ENCODE measurements around the gene FMO1. TPM values are rescaled to one million over a fixed set of nuclear protein-coding genes. Genes with fewer than 3 reads are reported as not detected.
"Not testable (repeated sequence)": the region's sequence is repeated elsewhere in the genome, so short reads cannot be mapped to it uniquely, and the experiment has no call there.

FMO1 gene, protein sequence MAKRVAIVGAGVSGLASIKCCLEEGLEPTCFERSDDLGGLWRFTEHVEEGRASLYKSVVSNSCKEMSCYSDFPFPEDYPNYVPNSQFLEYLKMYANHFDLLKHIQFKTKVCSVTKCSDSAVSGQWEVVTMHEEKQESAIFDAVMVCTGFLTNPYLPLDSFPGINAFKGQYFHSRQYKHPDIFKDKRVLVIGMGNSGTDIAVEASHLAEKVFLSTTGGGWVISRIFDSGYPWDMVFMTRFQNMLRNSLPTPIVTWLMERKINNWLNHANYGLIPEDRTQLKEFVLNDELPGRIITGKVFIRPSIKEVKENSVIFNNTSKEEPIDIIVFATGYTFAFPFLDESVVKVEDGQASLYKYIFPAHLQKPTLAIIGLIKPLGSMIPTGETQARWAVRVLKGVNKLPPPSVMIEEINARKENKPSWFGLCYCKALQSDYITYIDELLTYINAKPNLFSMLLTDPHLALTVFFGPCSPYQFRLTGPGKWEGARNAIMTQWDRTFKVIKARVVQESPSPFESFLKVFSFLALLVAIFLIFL
- not detected for total RNA-seq

DNA sequence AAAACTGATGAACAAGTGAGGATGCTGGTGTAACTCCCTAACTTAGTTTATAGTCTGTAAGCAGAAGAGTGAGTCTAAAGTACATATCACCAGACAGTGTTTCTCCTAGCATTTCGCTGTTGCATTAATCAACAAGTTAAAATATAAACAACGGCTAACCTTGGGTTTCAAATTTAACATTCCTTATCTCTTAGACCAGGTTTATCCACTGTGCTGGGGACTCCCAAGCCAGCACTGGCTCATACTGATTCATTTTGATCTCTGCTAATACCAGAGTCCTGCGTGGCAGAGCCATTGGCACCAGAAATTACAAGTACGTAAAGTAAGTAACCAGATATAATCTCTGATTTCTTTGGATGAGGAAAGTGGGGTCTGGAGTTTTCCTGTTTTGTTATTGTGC is at the start of gene FMO1:
TSS of gene FMO1 (plus strand) at position 193 of the 400 bp plus-strand sequence. CDS start 9,594 bp downstream, outside the sequence.
- DNase-seq, result no peak

DNA sequence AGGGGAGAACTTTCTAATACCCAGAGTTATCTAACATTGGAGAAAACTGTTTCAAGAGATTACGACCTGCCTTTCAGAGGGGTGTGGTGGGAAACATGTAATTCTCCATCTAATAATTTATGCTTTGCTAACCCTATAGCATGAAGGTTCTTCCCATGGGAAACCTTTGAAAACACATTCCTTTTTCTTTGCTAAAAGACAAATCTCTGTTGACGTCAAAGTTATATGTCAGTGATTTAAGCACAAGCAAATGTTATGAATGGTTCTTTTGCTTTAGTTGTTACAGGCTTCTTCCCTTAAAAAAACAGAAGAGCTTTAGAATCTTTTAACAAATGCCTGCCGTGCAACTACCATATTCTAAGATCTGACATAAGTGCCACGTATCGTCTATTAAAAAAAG is 44.0 kb upstream of the FMO1 start:
- no peak for DNase-seq

DNA sequence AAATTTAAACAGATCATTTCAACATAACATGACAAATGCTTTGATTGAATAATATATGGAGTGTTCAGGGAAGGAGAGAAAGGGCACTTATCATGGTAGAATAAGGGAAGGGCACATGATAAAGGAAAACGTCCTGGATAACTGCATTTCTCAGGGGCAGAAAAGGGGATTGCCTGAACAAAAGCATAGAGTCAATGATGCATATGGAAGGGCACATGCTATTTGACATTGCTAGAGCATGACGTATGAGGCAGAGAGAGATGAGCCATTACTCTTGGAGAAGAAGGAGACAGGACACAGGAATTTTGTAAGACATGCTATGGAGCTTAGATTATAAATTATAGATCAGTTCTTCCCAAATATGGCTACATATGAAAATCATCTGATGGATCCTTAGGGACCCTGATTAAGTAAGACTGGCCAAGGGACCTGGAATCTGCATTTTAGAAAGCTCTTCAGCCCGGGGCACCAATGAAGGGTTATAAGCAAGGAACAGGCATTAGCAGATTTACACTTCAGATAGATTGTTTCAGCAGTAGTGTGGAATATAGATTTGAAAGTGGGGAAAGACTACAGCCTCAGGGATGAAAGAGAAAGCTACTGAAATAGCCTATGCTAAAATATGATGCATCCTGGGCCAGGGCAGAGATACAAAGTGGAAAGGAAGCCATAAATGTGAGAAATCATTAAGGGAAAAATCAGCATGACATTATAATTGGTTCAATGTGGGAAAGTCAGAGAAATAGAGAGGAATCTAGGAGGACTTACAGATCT is 41.9 kb upstream of the FMO1 start:
- DNase-seq, result no peak

DNA sequence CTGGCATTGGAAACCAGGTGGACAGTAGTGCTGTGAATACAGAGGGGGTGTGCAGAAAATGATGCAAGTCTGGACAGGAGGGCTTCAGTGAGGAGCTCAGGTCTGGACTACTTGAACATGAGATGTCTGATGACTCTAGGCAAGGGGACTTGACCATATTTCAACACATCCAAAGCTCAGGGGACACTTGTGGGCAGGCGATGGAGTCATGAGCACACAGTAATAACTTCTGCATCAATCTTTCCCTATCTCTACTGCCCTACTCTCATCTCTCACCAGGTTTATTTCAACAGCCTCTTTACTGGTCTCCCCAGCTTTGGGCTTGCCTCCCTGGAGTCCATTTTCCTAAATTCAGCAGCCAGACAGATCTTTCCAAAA is 41.3 kb upstream of the FMO1 start:
- DNase-seq, result no peak

DNA sequence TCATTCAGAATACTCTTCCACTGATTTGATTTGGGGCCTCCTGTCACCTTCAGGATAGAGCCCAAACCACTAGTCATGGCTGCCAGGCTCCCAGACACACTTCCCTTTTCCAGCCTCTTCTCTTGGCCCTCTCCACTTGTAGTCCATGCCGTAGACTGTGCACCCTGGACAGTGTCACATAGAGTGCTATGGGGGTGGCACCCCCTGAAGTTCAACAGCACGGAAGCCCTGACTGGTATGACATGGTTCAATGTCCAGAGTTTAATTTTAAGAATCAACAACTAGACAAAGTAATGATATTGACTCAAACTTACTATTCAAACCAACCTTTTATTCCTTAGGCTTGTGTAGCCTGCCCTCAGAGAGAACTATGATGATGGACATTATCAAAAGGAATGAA is 40.9 kb upstream of the FMO1 start:
- DNase-seq, result no peak

DNA sequence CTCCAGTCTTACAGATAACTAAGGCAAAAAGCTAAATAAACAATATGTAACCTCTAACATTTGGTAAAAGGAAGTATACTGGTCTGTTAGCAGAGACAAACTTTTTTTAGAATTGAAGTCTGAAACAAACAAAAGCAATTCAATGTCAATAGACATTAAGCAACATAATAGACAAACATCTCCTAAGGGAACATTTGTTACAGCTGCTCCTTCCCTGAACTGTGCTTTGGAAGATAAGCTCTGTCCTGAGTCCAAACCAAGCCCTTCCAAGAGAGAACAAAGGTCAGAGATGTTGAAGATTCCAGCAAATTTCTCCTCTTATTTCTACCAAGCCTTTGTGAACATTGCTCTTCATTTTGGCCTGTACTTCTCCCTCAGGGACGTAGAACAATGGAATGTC is 37.9 kb upstream of the FMO1 start:
- DNase-seq, result no peak

DNA sequence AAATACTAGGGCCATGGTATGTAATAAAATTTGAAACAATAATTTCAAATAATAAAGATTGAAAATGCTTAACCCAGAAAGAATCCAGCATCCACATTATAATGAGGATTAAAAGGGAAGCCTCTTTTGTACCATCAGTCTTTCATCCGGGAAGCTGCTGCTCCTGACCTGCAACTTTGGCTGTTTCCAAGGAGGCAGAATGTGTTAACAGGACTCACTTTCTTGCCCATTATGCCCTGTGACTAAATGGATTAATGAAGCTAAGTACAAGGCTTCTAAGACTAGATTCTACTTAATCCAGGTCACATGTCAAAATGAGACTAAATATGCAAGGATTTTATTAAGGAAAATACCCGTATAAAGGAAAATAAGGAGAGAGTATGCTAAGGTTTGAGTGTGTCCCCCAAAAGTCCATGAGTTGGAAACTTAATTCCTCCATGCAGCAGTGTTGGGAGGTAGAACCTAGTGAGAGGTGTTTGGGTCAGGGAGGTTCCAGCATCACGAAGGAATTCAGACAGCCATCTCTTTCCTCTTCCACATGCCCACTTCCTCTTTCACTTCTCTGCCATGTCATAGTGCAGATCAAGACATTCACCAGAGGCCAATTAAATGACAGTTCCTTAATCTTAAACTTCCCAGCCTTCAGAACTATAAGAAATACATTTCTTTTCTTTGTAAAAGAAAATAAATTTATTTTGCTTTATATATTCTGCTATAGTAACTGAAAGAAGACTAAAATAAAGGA is 35.5 kb upstream of the FMO1 start:
- DNase-seq, result no peak

DNA sequence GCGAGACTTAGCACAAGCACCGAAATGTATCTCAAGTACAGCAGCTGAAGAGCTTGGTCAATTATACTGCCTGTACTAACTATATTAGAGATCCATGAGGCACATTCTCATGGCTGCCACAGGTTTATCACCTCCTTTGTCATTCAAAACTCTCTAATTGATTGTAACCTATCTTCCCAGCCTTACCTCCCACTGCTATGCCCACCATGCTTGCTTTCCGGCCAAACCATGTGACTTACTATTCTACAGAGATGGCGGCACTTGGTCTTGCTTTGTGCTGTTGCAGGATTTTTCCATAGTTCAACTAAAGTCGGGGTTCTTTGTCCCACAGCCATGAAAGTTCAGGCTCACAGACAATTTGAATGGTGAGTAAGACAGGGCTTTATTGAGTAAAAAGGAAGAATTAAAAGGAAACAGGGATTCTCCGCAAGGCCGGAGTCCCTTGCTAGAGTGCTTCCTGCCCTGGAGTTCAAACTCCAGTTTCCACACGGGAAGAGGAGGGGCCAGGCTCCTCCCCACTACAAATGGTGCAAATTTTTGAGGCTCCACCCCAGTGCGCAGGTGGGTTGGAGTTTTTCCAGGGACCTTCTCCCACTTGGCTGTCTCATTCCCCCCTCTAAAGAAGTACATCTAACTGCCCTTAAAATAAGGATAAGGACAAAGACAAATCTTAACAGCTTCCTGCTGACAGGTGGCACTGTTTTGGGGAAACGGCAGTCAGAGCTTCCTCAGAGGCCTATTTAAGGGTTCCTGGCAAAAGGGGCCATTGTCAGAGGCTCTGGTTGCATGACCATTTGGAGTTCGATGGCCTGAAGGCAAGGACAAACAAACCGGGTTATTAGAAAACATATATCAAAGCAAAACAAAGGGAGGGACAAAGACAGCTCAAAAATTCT is 34.5 kb upstream of the FMO1 start:
- DNase-seq, result no peak

DNA sequence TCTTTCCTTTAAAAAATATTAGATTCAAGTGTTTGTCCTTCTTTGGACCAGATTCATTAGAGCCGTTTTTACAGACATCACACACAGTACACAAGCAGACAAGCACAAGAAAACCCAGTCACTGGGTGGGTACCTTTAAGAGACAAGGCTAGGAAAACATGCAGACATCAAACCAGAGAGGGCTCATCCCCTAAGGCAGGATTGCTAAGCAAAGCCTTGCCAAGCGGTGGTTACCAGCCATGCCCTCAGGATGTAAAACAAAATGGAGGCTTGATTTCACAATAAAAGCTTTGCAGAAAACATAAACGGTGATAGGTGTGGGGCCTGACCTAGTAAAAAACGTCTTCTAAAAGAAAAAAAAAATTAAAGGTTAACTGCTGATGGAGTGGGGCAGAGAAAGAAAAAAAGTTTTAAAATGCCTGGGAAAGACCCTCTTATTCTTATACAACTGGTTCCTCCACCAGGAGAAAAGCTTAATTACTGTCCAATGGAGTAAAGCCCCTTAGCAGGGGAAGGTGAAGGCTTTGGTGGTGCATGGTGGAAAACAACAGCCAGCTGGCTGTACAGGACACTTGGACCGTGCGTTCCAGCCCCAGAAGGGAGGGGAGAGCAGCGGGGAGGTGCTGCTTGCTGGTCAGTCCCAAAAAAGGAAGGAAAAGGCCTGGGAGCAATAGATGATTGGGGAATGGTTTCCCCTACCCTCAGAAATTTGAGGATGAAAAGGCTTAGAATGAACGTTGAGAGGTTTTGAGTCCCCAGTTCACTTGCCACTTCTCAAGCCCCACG is 30.4 kb upstream of the FMO1 start:
- no peak for DNase-seq

DNA sequence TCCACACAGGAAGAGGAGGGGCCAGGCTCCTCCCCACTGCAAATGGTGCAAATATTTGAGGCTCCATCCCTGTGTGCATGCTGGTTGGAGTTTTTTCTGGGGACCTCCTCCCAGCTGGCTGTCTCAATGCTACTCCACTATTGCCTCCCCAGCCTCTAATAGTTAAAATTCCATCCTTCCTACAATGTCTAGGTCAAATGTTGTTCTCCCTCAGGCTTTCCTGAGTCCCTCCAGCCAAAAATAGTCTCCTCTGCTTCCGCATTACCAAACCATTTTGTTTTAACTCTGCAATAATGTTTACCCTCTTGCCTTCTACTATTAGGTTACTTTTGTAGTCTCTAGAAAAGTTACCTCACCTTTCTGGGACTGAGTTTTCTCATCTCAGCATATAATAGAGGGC is 29.6 kb upstream of the FMO1 start:
- DNase-seq, result no peak

DNA sequence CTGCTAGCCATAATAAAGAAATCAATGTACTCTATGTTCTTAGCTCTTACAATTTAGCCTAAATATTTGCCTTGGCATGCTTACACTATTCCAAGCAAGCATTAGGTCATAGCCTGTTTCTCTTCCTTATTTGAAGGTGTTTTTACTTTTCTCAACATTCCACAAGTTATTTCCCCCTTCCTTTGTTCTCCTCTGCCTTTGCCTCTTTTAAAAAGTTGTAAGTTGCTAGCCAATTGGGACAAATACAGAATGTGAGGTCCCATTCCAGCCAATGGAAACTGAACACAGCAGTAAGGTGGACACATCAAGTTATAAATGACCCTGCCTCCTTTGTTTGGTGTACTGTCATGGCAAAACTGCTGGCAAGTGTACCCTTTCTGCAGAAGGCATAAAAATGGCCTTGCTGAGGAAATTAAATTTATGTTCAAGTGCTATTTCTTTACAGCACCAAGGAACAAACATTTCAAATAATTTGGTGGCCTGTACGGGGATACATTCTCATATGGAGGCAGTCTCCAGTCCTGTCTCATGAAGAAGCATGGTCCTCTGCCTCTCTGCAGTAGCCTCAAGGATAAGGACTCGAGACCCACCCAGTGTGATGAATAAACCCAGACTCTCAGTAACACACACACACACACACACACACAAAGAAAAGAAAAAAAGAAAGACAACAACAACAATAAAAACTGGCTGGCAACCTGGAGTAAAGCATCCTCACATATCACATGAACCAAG is 28.8 kb upstream of the FMO1 start:
- no peak for DNase-seq

DNA sequence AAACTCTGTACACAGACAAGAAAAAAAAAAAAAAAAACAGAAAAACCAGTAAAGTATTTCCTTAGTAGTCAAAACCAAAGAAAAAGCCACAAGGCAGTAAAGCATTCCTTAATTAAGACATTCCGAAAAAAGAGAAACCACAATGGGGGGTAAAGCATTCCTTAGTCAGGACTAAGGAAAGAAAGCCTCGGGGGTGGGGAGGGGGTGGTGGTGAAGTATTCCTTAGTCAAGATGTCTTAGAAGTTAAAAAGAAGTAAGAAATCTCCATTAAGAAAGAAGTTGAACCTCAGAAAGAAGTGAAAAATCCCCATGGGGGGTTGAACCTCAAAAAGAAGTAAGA is 28.2 kb upstream of the FMO1 start:
- DNase-seq, result no peak

DNA sequence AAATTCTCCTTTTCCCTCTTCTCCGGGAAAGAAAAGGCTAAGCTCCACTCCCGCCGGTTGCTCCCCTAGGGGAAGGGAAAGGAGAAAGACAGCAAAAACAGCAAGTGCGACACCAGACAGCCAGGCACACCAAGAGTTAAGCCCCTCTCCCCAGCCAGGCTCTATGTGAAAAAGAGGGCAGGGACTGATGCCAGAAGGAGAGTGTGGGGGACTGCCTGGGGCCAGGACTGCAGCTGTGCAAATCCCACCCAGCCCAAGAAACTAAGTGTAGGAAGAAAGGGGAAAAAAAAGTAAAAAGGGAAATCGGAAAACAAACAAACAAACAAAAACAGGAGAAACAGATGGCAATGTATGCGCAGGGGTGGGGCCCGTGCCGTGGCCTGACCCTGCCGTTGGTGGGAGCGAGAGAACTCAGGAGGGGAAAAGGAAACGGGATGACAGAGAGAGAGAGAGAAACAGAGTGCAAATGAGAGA is 27.7 kb upstream of the FMO1 start:
- DNase-seq, result no peak

DNA sequence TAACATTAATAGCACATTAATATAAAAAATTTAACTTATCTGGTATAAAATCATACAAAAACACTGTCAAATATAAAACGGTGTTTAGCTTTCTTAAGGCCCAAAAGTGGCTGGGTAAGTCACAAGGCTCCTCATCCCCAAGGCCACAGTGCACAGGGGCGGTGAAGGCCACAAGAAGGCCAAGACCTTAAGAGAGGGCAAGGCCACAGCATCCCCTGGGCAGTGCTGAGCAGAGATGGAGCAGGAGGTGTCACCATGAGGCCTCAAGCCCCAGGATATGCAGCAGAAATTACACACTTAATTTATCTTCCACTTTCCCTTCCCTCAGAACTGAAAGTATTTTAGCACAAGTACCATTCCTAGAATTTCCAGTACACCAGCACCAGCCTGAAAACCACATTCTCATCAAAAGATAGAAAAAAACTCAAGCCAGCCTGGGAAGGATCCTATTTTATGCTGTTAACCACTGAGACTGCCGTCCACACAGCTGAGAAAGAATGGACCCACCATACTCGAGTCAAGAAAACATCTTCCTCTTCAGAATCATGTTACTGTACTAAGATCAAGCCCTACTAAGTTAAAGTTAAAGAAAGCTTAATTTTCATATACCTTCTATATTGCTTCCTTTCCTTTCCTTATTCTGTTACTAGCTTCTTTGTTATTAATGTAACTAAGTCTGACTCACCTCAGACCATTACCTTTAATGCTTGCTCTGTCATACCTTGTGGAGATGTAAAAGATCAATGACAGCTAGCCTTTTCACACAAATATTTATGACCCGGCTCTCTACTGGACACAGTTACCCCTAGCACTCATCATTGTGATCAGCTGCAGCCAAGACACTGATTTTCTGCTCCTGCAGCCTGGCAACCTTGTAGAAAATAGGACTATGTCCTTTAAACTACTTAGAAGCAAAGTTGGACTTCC is 26.4 kb upstream of the FMO1 start:
- DNase-seq, result no peak

DNA sequence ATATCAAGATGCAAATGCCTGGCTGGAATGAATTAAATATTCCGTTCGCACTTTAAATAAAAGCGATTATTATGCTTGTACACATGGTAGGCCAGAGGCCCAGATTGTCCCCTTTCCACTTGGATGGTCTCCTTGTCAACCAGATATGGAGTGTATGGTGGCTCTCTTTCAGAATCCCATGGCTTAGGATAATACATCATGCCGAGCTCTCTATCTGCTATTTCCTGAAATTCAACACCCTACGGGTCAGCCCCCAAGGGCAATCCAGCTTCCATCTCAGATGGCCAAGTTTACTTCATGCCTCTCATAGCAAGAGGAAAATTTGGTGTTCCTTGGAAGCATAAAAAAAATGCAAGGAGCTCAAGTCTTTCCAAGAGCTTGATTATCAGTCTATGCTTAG is 25.4 kb upstream of the FMO1 start:
- no peak for DNase-seq

DNA sequence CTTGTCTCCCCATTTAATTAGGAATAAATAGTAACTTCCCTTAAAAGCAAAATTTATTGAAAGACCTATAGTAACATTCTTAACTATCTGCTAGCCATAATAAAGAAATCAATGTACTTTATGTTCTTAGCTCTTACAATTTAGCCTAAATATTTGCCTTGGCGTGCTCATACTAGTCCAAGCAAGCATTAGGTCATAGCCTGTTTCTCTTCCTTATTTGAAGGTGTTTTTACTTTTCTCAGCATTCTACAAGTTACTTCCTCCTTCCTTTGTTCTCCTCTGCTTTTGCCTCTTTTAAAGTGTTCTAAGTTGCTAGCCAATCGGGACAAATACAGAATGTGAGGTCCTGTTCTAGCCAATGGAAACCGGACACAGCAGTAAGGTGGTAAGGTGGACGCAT is 24.0 kb upstream of the FMO1 start:
- DNase-seq, result not testable (repeated sequence)

DNA sequence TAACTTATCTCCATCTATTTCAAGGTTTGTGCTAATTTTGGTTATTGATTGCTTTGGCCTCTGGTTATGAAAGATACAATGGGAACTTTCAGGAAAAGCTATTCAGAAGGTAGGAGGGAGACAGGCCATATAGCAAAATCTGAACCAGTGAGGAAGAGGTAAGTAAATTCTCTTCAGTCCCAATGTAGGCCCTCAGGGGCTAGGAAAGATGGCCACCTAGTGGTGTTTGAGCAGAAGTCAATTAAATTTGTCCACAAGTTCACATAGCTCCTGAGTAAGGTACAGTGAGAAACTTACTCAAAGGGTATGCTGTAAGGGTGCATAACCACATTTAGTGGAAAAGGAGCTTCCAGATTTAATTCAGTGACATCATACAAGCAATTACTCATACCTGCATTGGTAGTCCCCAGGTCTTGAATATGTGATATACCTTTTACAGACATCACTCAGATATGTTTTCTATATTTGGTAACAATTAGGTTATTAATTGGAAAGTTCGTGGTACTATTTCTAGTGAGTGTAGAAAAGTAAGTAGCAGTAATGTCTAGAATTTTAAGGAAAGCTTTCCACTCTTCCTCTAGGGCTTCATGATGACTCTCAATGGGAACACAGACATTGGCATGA is 21.4 kb upstream of the FMO1 start:
- no peak for DNase-seq

DNA sequence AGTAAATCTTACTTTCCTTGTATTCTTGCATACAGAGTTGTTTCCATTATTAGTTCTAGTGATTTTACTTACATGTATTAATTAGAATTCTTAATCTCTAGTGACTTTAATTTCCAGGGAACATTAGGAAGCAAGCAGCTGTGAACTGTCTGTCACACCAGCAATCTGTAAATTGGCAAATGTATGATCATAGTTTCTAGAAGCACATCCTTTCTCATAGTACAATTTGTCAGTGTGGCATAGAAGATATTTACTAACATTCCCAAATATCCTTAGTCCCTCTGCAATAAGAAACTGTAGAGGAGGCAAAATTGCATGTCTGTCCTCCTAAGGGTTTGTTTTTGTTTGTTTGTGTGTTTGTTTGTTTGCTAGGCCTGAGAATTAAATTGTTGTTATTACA is 17.0 kb upstream of the FMO1 start:
- no peak for DNase-seq

DNA sequence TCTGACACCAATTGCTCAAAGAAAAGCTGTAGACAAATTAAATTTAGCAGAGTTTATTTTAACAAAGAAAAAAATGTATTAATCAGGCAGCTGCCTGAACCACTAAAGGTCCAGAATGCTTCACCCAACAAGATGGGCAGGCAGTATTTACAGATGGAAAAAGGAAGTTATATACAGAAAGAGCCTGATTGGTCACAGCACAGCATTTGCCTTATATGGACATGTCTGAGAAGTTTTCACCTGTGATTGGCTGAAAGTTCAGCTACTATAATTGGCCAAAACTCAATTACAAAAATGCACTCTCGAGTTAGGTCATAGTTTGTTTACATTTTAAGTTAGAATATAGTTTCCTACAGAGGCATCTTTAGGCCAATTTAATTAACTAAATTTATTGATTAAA is 15.1 kb upstream of the FMO1 start:
- no peak for DNase-seq
